T1000 (cell line): ENCODE measurements around the gene PDGFB.

ENCODE experiments used
- DNase-seq: peaks from one replicate; lab custom pipeline; 2025; ENCODE audit warnings: mixed read lengths; lab: John Stamatoyannopoulos, UW

Gene PDGFB

DNA sequence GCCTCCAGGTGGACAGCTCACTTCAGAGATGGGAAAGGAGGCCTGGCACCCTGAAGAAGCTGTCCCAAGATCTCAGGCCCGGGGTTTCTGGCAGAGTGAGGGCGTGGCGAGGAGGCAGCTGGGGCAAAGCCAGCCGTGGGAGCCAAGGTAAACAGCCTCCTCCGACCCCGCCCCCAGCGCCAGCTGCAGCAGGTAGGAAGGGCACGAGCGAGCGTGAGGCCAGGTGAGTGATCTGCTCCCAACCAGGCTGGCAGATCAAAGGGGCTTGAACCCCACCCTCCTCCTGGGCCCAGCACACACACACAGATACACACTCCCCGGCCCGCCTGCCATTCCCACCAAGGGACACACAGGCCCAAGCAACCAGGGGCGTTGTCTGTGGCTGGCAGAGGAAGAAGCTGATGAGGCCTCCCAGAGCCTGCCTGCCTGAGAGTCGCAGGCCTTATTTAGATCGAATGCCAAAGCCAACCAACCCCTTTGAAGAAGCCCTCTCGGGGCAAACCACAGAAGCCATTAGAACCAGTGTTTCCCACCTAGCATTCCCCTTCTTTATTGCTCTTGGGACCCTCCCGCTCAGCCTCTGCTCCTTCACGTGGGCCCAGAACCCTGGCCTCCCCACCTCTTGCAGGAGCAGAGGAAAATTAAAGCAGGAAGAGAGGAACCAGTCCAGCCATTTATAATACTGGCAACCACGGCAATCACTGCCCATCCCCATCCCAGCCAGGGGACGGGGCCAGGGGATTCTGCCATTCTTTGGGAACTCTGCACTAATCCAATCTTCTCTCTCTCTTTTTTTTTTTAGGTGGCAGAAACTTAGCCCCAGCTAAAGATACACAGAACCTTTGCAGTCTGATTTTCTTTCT is 5.0 kb downstream of the PDGFB start:
- no peak for DNase-seq

DNA sequence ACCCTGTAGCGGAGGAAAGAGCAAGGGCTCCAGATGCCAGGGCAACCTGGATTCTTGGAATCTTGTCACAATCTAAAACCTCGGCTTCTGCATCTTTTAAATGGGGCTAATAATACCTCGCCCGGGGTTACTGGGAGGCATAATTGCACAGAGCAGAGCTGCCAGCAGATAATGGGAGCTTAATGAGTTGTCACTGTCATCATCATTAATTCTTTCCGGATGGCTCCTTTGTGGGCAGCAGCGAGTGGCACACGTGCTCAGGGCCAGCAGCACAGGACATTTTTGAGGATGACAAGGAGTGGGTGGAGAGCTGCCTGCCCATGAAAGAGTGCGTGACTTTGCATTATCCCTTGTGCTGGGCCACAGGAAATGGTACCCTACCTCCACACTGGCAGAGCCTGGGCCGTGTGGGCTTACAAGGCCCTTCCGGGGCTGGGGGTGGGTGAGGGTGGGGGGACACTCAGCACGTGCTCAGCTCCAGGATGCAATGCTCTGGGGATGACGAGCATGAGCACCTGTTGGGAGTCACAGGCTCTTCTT is 5.7 kb downstream of the PDGFB start:
- DNase-seq: no peak

DNA sequence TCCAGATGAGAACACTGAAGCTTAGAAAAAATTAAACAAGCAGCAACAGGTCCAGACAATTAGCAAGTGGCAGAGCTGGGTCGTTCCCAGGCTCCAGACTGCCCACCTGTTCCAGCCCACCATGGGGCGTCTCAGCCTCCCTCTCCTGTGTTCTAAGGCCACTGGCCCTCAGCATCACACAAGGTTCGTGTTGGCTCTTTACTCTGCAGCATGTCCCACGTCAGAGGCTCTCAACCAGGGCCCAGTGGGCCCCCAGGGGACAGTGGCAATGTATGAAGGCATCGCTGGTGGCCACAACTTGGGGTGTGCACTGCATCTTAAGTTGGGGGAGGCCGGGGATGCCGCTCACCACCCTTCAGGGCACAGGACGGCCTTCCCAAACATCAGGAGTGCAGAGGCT is 6.2 kb downstream of the PDGFB start:
- no peak for DNase-seq

DNA sequence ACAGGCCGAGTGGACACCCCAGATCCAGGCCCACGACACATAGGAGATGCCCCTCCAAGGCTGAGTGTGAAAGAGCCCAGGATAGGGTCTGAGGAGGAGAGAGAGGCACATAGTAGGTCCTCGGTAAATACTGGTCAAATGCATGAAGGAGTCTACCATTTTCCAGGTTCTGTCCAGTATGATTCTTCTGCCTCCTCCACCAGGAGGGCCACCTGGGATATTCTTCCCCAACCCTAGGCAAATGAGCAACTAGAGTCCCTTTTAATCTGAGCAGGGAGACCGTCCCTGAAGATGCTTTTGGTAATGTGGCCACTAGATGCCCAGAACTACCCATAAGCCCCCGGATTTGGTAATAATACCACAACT is 6.7 kb downstream of the PDGFB start:
- no peak for DNase-seq

DNA sequence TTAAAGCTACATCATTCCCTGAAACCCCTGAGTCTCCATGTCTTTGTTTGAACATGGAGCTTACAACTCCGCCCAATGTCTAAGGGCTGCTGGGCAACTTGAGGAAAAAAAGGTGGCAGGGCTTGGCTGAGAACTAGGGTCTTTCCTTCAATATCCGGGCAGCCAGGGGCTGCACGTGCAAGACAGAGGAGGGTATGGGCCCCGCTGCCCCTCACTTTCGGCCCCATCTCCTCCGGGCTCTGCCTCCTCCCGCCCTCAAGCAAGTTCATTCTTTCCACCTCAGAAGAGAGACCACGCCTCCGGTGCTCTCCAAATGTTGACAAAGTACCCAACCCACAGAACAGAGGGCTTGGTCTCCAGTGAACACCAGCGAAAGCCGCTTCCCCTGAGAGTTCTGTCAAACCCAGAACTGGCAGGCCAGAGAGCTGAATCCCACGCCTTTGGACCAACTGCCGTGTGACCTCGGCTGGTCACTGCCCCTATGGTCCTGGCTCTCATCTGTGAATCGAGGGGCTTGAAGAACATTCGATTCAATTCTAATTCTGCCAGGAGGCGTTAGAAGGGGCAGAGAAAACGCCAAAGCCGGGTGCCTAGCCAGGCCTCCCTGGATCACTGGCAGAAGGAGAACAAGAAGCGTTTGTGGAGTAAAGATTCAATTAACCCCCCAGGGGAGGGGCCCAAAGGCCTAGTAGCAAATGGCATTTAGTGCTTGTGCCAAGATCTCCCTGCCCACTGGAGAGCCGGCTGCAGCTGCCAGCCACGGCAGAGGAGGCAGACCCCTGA is 7.3 kb downstream of the PDGFB start:
- DNase-seq: no peak

DNA sequence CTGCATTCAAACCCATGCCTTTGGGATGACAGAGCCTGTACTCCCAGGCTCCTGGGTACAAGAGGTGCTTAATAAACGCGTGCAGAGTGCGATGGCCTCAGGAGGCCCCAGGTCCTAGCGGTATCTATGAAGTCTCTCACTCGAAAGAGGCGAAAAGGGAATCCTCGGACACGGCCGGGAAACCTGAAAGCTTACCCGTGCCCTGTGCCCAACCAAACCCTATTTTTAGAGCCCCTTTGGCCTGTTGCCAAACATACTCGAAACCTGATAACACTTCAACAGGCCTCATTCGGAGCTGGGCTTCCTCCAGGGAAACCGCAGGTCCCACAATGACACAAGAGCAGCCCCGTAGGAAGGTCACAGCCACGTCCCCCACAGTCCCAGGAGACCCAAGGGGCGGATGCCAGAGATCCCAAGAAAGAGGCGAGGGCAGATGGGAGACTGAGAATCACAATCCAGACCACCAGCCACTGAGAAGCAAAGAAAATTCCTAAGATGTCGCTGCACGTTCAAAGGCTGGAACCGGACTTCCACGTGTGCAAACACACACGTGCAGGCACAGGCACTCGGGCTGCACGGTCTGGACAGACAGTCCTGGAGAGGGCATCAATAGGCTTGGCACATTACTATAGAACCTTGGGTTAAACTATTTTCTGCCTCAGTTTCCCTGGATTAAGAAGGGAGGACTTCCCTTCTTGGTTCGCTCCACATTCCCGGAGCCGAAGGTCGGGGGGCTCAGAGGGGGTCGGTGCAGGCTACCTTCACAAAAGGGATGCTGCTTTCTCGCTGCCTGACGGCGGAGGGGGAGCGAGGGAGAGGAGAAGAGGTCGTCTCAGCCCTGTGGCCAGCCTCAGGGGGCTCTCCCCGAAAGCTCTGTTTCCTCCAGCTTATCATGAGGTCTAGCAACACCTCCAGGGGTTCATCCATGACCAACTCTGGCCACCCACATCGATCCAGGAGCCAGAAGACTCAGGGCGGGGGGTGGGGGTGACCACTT is 8.2 kb downstream of the PDGFB start:
- DNase-seq: no peak

DNA sequence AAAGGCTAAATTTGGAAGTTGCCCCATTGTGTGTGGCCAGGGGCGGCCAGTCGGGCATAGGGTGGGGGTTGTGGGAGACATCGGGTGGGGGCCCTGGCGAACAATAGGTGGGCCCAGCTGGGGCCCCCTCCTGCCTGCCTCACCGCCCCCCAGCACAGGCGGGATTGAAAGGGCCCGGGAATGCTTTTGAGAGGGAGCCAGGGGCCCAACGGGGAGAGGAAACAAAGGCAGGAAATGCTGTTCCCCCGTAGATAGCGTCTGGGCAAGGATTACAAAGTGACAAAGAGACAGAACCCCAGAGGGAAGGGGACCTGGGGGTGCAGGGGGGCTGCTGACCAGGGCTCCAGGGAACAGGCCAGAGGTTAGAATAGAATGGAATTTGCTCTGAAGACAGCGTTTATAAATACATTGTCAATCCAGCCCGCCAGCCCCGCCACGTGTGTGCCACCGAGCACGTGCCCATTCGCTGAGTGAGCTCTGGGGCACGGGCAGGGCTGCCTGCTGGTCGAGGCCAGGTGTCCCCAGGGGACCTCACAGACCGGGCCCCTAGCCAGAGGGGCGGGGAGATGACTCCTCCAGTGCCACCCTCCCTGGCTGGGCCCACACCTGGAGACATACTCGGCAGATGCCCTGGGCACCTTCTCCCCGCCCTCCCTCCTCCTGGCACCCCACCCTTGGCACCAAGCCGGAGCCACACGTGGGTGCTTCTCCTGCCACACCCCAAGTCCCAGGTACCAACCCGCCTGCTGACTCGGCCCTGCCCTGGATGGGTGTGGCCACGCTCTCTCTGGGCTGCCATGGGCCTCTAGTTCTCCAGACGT is 9.7 kb downstream of the PDGFB start:
- no peak for DNase-seq

DNA sequence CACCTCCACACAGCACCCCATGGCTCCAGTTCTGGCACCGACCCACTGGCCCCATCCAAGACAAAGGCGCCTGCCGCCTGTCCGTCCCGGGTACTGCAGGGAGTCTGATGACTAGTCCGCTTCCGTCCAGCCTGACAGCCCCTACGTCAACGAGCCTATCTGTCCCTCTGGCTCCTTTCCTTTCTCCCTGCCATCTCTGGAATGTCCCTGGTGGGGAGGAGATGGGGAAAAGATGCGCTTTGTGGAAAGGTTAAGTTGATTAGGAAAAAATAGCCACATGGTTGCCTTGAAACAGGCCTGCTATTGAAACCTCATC is 10.4 kb downstream of the PDGFB start:
- DNase-seq: no peak

DNA sequence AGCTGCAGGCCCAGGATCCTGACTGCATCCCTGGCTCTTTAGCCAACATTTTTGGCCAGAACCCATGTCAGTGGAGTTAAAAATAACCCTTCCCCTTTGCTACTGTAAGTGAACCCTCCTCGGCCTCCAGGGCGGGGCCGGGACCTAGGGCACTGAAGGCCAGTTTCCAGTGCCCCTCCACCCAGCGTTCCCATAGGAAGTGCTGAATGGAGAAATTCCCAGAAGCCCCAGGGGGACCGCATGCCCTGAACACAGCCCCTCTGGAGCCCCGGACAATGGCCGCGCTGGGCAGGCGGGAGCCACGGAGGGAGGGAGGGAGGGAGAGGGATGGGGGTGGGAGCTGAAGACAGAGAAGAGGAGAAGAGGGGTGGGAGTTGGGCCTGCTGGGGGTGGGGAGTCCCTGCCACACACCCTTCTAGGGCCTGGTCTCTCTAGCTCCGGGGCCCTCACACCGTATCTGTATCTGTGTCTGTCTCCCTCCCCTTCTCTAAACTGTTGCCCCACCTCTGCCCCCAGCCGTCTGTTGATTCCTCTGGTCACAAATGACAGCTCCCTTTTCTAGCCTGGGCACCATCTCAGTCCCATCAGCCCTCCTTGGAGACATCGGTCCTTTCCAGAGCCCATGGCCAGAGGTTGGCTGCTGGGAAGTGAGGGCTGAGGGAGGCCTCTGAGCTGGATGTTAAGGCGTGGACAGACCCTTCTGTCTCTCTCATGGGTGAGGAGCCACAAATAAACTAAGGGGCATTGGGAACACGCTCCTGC is 10.9 kb downstream of the PDGFB start:
- DNase-seq: no peak

DNA sequence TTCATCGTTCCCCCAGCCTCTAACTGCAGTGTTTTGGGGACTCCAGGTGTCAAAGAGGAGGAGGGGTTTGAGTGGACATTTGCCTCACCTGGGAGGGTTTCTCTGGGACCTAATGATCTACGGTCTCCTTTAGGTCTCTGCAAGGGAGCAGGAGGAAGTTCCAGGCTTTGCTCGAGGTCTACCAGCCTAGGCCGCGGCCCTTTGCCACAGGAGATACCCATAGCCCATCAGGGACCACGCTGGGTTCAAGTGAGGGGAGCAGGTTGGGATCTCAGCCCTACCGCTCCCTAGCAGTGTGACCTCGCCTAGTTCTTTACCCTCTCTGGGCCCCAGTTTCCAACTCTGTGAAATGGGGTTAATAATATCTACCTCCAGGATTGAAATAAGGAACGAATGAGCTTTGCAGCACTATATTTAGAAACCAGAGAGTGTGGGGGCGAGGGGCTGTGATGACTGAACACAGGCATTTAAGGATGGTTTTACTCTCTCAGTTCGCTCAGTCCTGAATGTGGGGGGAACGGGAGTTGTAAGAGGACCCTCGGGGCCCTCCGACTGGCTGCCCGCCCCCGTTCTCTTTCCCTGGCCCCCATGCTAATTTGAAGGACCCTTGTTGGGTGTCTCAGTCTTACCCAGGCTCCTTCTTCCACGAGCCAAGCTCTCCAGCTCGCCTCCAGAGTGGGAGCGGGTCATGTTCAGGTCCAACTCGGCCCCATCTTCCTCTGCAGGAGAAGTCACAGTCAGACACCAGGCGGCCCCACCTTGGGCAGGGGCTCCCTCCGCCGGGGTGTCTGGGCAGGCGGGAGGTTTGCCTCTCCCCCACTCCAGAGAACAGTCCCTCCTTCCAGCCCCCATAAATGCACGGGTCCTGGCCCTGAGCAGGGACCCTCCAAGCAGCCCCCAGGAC is 11.7 kb downstream of the PDGFB start:
- DNase-seq: no peak

DNA sequence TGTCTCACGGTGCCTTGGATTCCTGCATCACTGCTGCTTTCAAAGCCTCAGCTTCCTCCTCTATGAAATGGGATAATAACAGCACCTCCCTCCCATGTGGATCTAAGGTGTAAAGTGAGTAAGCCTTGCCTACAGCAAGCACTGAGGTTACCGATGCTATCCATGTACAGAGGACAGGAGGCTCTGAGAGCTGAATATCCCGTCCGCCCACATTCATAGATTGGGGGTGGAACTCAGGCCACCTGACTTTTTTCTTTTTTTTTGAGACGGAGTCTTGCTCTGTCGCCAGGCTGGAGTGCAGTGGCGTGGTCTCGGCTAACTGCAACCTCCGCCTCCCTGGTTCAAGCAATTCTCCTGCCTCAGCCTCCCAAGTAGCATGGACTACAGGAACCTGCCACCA is 12.5 kb downstream of the PDGFB start:
- DNase-seq: no peak

DNA sequence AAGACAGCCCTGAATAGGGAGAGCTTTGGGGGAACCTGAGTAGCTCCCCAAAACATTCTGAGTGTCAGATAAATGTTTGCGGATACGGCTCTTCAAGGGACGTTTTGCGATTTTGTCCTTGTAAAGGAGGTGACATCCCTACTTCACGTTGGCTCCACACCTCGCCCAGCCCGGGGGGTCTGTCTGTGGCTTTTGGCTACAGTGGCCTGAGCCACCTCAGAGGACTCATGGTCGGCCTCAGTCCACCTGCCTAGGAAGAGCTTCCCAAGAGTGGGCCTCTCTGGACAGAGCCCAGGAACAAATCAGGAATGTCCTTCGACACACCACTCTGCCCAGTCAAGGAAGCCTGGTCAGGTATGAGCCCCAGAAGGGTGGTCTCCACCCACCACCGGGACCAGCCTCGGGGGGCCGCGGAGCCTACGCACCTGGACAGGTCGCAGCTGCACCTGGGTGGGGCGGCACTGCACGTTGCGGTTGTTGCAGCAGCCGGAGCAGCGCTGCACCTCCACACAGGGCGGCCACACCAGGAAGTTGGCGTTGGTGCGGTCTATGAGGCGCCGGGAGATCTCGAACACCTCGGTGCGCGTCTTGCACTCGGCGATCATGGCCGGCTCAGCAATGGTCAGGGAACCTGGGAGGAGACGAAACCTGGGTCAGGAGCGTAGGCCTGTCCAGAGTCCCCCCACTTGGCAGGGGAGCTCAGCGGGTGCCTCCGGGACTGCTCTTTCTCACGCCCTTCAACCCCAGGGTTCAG is 13.4 kb downstream of the PDGFB start:
- no peak for DNase-seq

DNA sequence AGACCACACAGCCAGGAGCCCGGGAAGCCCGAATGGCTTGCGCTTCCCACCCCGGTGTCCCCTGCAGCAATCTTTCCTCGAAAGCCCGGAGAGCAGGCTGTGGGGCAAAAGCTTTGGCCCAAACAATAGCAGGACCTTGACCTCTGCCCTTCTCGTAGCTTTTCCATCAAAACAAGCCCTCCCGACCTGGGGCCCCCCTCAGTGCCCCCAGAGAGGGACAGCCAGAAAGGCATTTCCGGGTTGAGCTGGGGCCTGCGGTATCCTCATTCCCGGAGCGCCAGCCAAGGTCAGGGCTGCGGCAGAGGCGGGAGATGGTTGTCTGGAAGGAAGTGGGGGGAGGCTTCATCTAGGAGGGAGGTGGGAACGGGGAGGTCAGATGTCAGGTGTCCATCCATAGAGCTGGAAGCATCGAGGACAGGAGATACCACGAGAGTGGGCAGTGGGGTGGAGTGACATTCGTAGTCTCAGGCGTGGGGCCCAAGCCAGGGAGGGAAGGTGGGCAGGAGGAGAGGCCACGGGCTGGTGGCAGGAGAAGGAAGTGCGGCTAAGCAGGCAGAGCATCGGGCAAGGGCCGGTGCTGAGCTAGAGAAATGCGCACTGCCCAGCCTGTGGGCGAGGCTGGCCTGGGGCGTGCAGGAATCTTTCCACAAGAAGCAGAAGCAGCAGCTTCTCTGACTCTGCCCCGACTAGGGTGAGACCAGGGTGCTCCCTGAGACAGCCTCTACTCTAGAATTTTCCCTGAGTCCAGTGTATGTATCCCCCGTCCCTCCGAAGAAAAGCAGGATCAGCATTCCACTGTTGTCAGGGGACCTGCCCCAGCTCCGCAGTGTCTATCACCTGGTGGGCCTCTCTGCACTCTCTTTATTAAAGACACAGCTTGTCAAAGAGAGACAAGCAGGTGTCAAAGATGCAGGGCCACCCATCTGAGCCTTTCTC is 14.3 kb downstream of the PDGFB start:
- DNase-seq: no peak

DNA sequence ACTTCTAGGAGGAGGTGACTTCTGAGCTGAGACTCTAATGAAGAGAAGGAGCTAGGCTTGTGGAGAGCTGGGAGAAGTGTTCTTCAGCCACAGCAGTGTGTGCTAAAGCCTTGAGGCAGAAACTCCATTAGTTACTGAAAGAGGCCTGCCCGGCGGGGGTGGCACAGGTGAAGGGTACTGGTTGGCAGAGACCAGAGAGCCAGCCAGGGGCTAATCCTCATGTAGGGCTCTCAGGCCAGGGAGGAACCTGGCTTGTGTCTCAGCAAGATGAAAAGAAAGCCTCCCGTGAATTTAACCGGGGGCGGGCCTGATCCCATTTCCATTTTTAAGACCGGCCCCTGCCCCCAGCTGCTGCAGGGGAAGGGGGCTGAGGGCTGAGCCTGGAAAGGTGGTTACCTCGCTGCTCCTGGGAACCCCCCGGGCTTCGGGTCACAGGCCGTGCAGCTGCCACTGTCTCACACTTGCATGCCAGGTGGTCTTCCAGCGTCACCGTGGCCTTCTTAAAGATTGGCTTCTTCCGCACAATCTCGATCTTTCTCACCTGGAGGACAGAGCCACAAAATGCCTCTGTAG is 15.0 kb downstream of the PDGFB start:
- no peak for DNase-seq

DNA sequence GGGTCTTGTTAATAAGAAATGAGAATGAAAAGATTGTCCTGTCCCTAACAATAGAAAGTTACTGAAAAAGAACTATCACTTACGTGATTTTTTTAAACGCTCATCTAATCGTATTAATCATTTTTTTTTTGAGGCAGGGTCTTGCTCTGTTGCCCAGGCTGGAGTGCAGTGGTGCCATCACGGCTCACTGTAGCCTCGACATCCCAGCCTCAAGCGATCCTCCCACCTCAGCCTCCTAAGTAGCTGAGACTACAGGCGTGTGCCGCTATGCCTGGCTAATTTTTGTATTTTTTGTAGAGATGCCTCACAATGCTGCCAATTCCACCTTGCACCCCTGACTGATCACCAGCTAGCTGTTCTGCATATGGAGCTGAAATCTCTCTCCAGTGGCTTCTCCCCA is 15.7 kb downstream of the PDGFB start:
- DNase-seq: no peak

DNA sequence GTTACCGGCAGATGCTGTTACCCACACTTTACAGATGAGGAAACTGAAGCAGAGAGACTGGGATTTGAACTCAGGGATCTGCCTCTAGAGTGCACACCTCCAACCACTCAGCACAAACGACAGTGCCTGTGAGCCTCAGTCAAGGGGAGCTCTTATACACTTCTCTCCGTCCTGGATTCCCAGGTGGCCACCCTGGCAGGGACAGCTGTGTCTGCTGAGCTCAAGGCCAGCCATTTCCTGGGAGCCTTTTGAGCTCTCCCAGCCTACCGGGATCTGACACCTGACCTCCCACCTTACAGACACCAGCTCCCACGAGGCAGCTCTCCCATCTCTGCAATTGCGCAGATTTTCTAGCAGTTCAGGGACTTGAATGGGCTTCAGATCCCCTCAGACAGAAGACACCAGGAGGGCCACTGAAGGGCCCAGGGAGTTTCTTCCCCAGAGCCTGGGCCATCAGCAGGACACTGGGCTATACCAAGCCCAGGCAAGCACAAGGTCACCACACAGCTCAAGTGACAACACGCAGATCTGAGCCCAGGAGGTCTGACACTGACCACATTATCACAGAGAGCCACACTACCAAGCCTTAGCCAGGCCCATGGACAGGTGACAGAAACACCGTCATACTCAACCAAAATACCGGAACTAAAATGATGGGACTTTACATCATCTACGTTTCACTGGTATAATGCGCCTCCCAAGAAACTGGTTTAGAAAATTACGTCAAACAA is 17.1 kb downstream of the PDGFB start:
- no peak for DNase-seq
